Spleen (tissue), 11 donors: ENCODE results near the gene BHLHA9. TPM values are rescaled to one million over a fixed set of nuclear protein-coding genes. Genes with fewer than 3 reads are reported as not detected.
A peak's percentile ranks its signal among the peaks of the same experiment; 100 is the strongest.

Experiments used
- DNase-seq: peaks from one replicate; pipeline ENCODE4 v3.0.0-alpha.2; 2020
- H3K27ac ChIP-seq, 8 donors: fragments of 200-600 bp; sonication (generic) in 7 of 8; 1 replicate in 4 of 8; 2 replicates in 4 of 8; pipeline versions ENCODE4 v1.5.0 to v1.8.0; 2016 to 2021; ENCODE audit warnings: inconsistent platforms in 4 of 8, mild to moderate bottlenecking in 4 of 8, moderate library complexity in 1 of 8
- H3K27me3 ChIP-seq, 7 donors: fragments of 200-600 bp; sonication (generic) in 6 of 7; replicated peaks in 1 of 7; 1 replicate in 4 of 7; 2 replicates in 3 of 7; pipeline versions ENCODE4 v1.5.0 to v1.8.0; 2016 to 2021; ENCODE audit warnings: inconsistent platforms in 3 of 7, mild to moderate bottlenecking in 1 of 7
- H3K36me3 ChIP-seq, 6 donors: fragments of 200-600 bp; sonication (generic) in 5 of 6; 1 replicate in 4 of 6; 2 replicates in 2 of 6; pipeline versions ENCODE4 v1.5.0 to v1.8.0; 2016 to 2021; ENCODE audit warnings: inconsistent platforms in 2 of 6
- H3K4me1 ChIP-seq, 6 donors: fragments of 200-600 bp; sonication (generic) in 5 of 6; 1 replicate in 3 of 6; 2 replicates in 3 of 6; pipeline versions ENCODE4 v1.5.0 to v1.8.0; 2016 to 2021; ENCODE audit warnings: inconsistent platforms in 3 of 6
- H3K4me3 ChIP-seq, 8 donors: fragments of 200-600 bp; sonication (generic) in 7 of 8; 1 replicate in 4 of 8; 2 replicates in 4 of 8; pipeline versions ENCODE4 v1.5.0 to v1.8.0; 2016 to 2021; ENCODE audit warnings: inconsistent platforms in 4 of 8, mild to moderate bottlenecking in 4 of 8, moderate library complexity in 2 of 8
- H3K9me3 ChIP-seq, 8 donors: fragments of 200-600 bp; sonication (generic) in 7 of 8; 1 replicate in 4 of 8; 2 replicates in 4 of 8; pipeline versions ENCODE4 v1.5.0 to v1.8.0; 2016 to 2021; ENCODE audit warnings: inconsistent platforms in 4 of 8
- CTCF ChIP-seq, 11 experiments: fragments of 200-600 bp in 7 of 11; fragments of 450-650 bp in 4 of 11; sonication (generic) in 4 of 11; IDR thresholded peaks in 8 of 11; conservative IDR thresholded peaks in 3 of 11; 1 replicate in 7 of 11; 2 replicates in 4 of 11; pipeline versions ENCODE4 v1.4.0 to v1.8.0; 2016 to 2021; ENCODE audit warnings: antibody characterized with exemption in 11 of 11, inconsistent platforms in 4 of 11, mild to moderate bottlenecking in 1 of 11
- POLR2A ChIP-seq, 3 donors: fragments of 450-650 bp; IDR thresholded peaks; one replicate each; pipeline ENCODE4 v1.5.1; 2017; ENCODE audit warnings: antibody characterized with exemption in 3 of 3, mild to moderate bottlenecking in 1 of 3
- POLR2AphosphoS5 ChIP-seq, 3 donors: sonication (generic); formaldehyde crosslinking; IDR thresholded peaks; one replicate each; pipeline ENCODE4 v1.5.1; 2017; ENCODE audit warnings: antibody characterized with exemption in 3 of 3
- WGBS, 5 donors: extraction: QIAGEN DNeasy Blood & Tissue Kit in 3 of 5; methylation state at CpG; one replicate each; pipeline versions ENCODE4 v1.1.5 to v1.1.7; 2013 to 2018; 5-methylcytosine and 5-hydroxymethylcytosine counted together
- intact Hi-C: fragments of 100-400 bp; cut with DNase I; formaldehyde crosslinking; loops from one replicate; pipeline ENCODE4 v1.15.0; 2023; ENCODE audit warnings: low total_unique reads
- polyA plus RNA-seq, 3 donors: library from polyadenylated mRNA; stranded (reverse); fragments of 200-250 nt; gene quantifications; one replicate each; pipeline ENCODE4 v1.2.1, GENCODE V29; 2013
- total RNA-seq, 7 donors: library from RNA; depleted of rRNA in 3 of 7; stranded (reverse); fragments of >200 nt in 3 of 7; fragmentation: NEBNext Ultra II Directional in 4 of 7; extraction: Animal tissue kit (Norgen Biotek cat#: 25700) in 4 of 7; gene quantifications; one replicate each; pipeline versions ENCODE4 v1.1.0 to v1.2.1, GENCODE V29; 2016 to 2021
- donor health status: healthy with polysubstance abuse.
- donor health status: DM: no; HTN: no; CAD: no; lungs with moderate emphysema.
- donor health status: DM: no; HTN: no; CAD: no.
- donor health status: Bipolar disorder and iron deficiency.
- donor health status: healthy.
- donor health status: DM: no; HTN: no; CAD: no.
- donor health status: DM: yes; HTN: yes; CAD: no.

BHLHA9 gene
- total and polyA plus RNA-seq, 10 donors, result not detected

DNA sequence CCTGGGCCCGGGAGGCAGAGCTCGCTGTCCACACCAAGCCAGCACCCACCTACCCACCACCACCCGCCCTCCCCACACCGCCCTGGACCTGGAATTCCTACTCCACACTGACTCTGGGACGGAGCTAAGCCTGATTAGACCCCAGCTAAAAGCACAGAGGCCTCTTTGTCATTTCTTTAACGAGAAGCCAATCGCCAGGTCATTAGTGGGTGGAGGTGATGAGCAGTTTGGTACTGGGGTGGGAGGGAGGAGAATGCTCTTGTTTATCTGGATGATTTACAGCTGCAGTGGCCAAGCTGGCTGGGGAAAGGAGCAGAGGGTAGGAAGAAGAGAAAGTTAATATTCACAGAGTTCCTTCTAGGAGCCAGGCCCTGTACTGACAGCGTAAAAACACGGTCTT is 6.0 kb upstream of the BHLHA9 start:
- no peaks in the 10 kb centered on the region for H3K9me3 ChIP-seq
- H3K27ac ChIP-seq, result no peak overlapping the region
- H3K4me3 ChIP-seq, result no peak overlapping the region
- TF ChIP-seq CTCF (IDR thresholded peaks at IDR 0.05 in 8 of 11, conservative IDR thresholded peaks at IDR 0.05 in 3 of 11) (no peak), POLR2AphosphoS5 (IDR thresholded peaks at IDR 0.05) (no peak), POLR2A (IDR thresholded peaks at IDR 0.05) (no peak)
- H3K27me3 ChIP-seq, result peaks cover 0 to 31% (median 4%) of the 10 kb centered on the region in 7 donors
- H3K4me1 ChIP-seq, result peaks cover 5 to 41% (median 30%) of the 10 kb centered on the region in 6 donors
- intact Hi-C loops, result no loop called here
- H3K36me3 ChIP-seq, result no peaks in the 10 kb centered on the region
- 73 to 91% (median 88%) methylated on average over 9 of the region's 9 CpGs for WGBS, 5 donors
- no peak for DNase-seq

DNA sequence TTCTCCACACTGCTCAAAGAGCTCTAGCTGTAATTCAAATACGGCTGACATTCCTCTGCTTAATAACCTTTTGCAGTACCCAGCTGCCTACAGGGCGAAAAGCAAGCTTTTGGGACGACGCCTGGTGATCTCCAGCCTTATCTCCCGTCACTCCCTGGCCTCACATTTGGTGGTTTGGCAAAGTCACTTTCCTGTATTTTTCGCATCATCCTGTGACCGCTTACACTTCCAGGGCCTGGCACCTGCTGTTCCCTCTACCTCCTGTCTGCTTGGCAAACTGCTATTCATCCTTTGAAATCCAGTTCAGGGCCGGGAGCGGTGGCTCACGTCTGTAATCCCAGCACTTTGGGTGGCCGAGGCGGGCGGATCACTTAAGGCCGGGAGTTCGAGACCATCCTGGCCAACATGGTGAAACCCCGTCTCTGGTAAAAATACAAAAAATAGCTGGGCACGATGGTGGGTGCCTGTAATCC is 2.7 kb upstream of the BHLHA9 start:
- no peak for DNase-seq

GRCh38 chr17:1271030-1271423 is 783 bp downstream of the BHLHA9 start:
- Histone ChIP-seq H3K36me3 (no peaks in the 10 kb centered on the region), H3K4me3 (peak overlapping the region in 1 of 8 donors; percentile 28), H3K27me3 (peaks cover 0 to 58% (median 24%) of the 10 kb centered on the region in 7 donors), H3K4me1 (peaks cover 2 to 57% (median 30%) of the 10 kb centered on the region in 6 donors), H3K27ac (no peak overlapping the region), H3K9me3 (no peaks in the 10 kb centered on the region)
- DNase-seq, result no peak
- intact Hi-C loops, result no loop called here
- no peak for TF ChIP-seq CTCF (IDR thresholded peaks at IDR 0.05 in 8 of 11, conservative IDR thresholded peaks at IDR 0.05 in 3 of 11)
- TF ChIP-seq POLR2A (IDR thresholded peaks at IDR 0.05), result no peak
- TF ChIP-seq POLR2AphosphoS5 (IDR thresholded peaks at IDR 0.05), result no peak
- 7 to 35% (median 9%) methylated on average over 5 to 42 of the region's 42 CpGs for WGBS, 5 donors

More for the DNA sequence above, 2.7 kb upstream of the BHLHA9 start:
- Histone ChIP-seq H3K4me1 (peaks cover 0 to 45% (median 27%) of the 10 kb centered on the region in 6 donors), H3K9me3 (no peaks in the 10 kb centered on the region), H3K27me3 (peaks cover 0 to 46% (median 24%) of the 10 kb centered on the region in 7 donors), H3K36me3 (no peaks in the 10 kb centered on the region), H3K4me3 (peak overlapping the region; percentile 48 to 76 (median 68)), H3K27ac (peak overlapping the region; percentile 83 to 94 (median 90))
- no peak for TF ChIP-seq CTCF (IDR thresholded peaks at IDR 0.05 in 8 of 11, conservative IDR thresholded peaks at IDR 0.05 in 3 of 11)
- peak in 1 of 3 donors; percentile 11 for TF ChIP-seq POLR2AphosphoS5 (IDR thresholded peaks at IDR 0.05)
- TF ChIP-seq POLR2A (IDR thresholded peaks at IDR 0.05), result no peak
- WGBS, 5 donors, result 6 to 19% (median 11%) methylated on average over 16 to 17 of the region's 17 CpGs
- intact Hi-C loops, result no loop called here

DNA sequence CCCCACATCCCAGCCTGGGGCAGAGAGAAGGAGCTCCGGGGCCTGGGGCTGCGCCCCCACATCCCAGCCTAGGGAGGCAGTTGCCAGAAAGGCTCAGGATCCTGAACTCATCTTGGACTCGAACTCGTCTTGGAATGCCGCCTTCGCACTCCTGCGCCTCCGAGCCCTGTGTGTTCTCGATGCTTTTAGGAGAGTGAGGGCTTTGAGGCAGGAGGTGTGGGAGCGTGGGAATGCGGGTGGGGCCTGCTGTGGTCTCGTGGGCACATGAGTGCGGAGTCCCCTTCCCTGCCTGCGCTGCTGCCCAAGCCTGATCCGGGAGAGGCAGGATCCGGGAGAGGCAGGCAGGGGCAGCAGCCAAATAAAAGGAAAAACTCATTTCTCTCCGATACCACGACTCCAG is 1.2 kb downstream of the BHLHA9 start:
- 60 to 70% (median 68%) methylated on average over 18 of the region's 18 CpGs for WGBS, 5 donors

More for the DNA sequence above, 1.2 kb downstream of the BHLHA9 start:
- H3K4me1 ChIP-seq, result peaks cover 2 to 61% (median 34%) of the 10 kb centered on the region in 6 donors
- H3K9me3 ChIP-seq, result no peaks in the 10 kb centered on the region
- no peaks in the 10 kb centered on the region for H3K36me3 ChIP-seq
- TF ChIP-seq POLR2AphosphoS5 (IDR thresholded peaks at IDR 0.05) (no peak), CTCF (IDR thresholded peaks at IDR 0.05 in 8 of 11, conservative IDR thresholded peaks at IDR 0.05 in 3 of 11) (no peak), POLR2A (IDR thresholded peaks at IDR 0.05) (no peak)
- H3K27ac ChIP-seq, result no peak overlapping the region
- H3K27me3 ChIP-seq, result peaks cover 0 to 62% (median 24%) of the 10 kb centered on the region in 7 donors
- H3K4me3 ChIP-seq, result no peak overlapping the region
- intact Hi-C loops, result no loop called here
- DNase-seq, result no peak
